ENCODE results near the gene FILIP1L. TPM values are rescaled to one million over a fixed set of nuclear protein-coding genes. Genes with fewer than 3 reads are reported as not detected.
A peak's percentile ranks its signal among the peaks of the same experiment; 100 is the strongest.

Gene FILIP1L
- total and polyA plus RNA-seq, 2 of the 13 experiments (the other 11 are each of a cell fraction or from before 2014, with no cell fraction given) = 8.1 to 187 TPM

GRCh38 chr3:100002599-100003350 lies 111.5 kb downstream of the FILIP1L start (continued):
- TF ChIP-seq YEATS2 (CRISPR knock-in tag; IDR thresholded peaks at IDR 0.05; ENCODE audit: borderline replicate concordance) (peak; percentile 40; the same call in 1 of the 2 replicates), NFE2L2 (IDR thresholded peaks at IDR 0.05; ENCODE audit: low read length) (no peak), TARDBP (CRISPR knock-in tag; IDR thresholded peaks at IDR 0.05) (peak; percentile 46; the same call in 1 of the 2 replicates), ERF (CRISPR knock-in tag; IDR thresholded peaks at IDR 0.05) (0 out of 2 replicates have a peak, but pooled peaks have one; percentile 17), ZNF501 (CRISPR knock-in tag; IDR thresholded peaks at IDR 0.05) (no peak), ATF3 (CRISPR knock-in tag; IDR thresholded peaks at IDR 0.05) (peak; percentile 92), DBP (CRISPR knock-in tag; IDR thresholded peaks at IDR 0.05; ENCODE audit: not compliant biosample characterization) (no peak), MEIS2 (CRISPR knock-in tag; IDR thresholded peaks at IDR 0.05) (peak; percentile 88; the same call in 1 of the 2 replicates), ATF7-NPFF (CRISPR knock-in tag; IDR thresholded peaks at IDR 0.05; ENCODE audit: low read depth) (no peak), BHLHE40 (IDR thresholded peaks at IDR 0.05; ENCODE audit: low read length) (0 out of 2 replicates have a peak, but pooled peaks have one; percentile 42)

GRCh38 chr3:100001526-100002270 lies 112.6 kb downstream of the FILIP1L start:
- Histone ChIP-seq H3K9me3 (ENCODE audit: low read length) (no peaks in the 10 kb centered on the region), H3K27ac (ENCODE audit: extremely low read length, insufficient read depth, low read length) (no peak overlapping the region), H2AFZ (ENCODE audit: low read length) (no peak overlapping the region), H3K4me2 (ENCODE audit: low read depth, low read length) (no peak overlapping the region), H3K27me3 (ENCODE audit: control insufficient read depth in 1 of 2, insufficient read depth in 2 of 2, low read length in 2 of 2) (no peaks in the 10 kb centered on the region), H3K36me3 (replicated peaks in 1 of 2; ENCODE audit: control insufficient read depth in 1 of 2, insufficient read depth in 2 of 2, low read length in 2 of 2) (no peaks in the 10 kb centered on the region), H3K4me3 (replicated peaks in 1 of 3; ENCODE audit: insufficient read depth in 1 of 3, low read depth in 2 of 3, low read length in 3 of 3) (no peak overlapping the region), H4K20me1 (ENCODE audit: insufficient read depth, low read length) (no peaks in the 10 kb centered on the region), H3K4me1 (ENCODE audit: insufficient read depth, low read length) (peaks cover 44% of the 10 kb centered on the region), H3K9ac (ENCODE audit: insufficient read depth, low read depth, low read length) (no peak overlapping the region), H3K79me2 (ENCODE audit: insufficient read depth, low read length) (no peaks in the 10 kb centered on the region)
- POLR2A ChIA-PET = interaction anchor here (2.0 kb wide), 1 partner anchor 81 kb away, joined by 5 read pairs; no protein-coding TSS in a partner anchor
- DNase-seq (ENCODE audit: low spot score) = no peak
- WGBS (ENCODE audit: low lambda C conversion rate) = 99% methylated on average over 8 of the region's 8 CpGs
- ATAC-seq = no peak
- no TSS peak for BruUV-seq (replicated peaks)
- CTCF ChIA-PET (ENCODE audit: low intra/inter-chr PET ratio, low total read pairs) = no interaction called here
- no peak for FAIRE-seq
- in situ Hi-C loops (cut with HindIII; ENCODE audit: extremely low pct_ligation_motif_present, low pct_unique_long_range_greater_than_20kb) = no loop called here
- intact Hi-C loops (cut with micrococcal nuclease; ENCODE audit: unreplicated experiment) = no loop called here
- TF ChIP-seq BATF2 (CRISPR knock-in tag; IDR thresholded peaks at IDR 0.05) (no peak), ZNF670 (CRISPR knock-in tag; IDR thresholded peaks at IDR 0.05; ENCODE audit: borderline replicate concordance) (no peak), ISX (CRISPR knock-in tag; conservative IDR thresholded peaks at IDR 0.05) (no peak), HNRNPUL1 (IDR thresholded peaks at IDR 0.05; ENCODE audit: low read depth, low read length) (no peak), FOXM1 (CRISPR knock-in tag; IDR thresholded peaks at IDR 0.05) (no peak), ZNF431 (CRISPR knock-in tag; IDR thresholded peaks at IDR 0.05; ENCODE audit: borderline replicate concordance, low read depth) (no peak), ZBTB43 (CRISPR knock-in tag; conservative IDR thresholded peaks at IDR 0.05) (no peak), ZSCAN31 (CRISPR knock-in tag; IDR thresholded peaks at IDR 0.05; ENCODE audit: low read depth) (no peak)

All from HepG2 (cell line).